GM12875 (cell line): ENCODE measurements around the gene COL6A2.

Experiments
- H3K4me3 ChIP-seq: one replicate; pipeline ENCODE4 v1.5.1; 2011; ENCODE audit warnings: low read depth, low read length, control low read depth
- CTCF ChIP-seq: IDR thresholded peaks from 2 replicates; pipeline ENCODE4 v1.5.1; 2011; ENCODE audit warnings: low read depth, mild to moderate bottlenecking, control low read depth, inconsistent platforms, low read length, moderate library complexity, borderline replicate concordance; ENCODE audit not compliant: insufficient read depth

The COL6A2 gene

DNA sequence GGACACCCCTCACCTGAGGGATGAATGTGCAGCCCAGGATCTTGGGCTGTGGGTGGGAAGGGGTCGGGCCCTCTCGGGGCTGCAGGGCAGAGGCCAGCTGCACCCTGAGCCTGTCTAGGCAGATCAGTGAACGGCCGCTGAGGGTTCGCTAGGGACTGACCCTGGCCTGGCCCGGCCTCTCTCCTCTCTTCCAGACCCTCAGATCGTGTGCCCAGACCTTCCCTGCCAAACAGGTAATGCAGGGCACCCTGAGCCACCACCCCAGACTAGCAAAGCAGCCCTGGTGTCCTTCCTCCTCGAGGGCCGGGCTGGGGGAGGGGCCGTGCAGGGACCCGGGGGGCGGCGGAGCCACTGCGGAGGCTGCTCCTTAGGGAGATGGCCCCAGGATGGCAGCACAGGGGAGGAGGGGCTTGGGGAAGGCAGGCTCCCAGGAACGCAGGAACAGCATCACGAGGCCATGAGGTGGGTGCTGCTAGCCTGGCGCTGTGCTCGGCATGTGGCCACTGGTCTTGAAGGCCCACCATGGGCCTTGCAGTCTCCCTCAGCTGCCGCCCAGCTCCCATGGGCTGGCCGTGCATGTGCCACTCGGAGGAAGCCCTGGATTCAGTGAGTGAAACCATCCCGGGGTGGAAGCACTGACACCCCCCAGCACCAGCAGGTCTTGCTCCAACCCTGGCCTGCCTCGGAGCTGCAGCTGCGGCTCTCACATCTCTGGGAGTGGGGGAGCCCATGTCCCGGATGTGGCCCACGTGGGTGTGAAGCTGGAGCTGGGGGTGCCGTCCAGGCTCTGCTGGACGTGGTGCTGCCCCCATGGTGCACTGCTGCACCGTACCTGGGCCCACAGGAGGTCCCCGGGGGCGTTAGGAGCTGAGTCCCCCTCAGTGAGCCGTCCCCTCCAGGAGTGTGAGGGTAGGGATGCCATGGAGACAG is 28.7 kb downstream of the COL6A2 start:
- H3K4me3 ChIP-seq: no peak overlapping the region
- TF ChIP-seq CTCF: no peak

- TF ChIP-seq CTCF: no peak
- no peak overlapping the region for H3K4me3 ChIP-seq
Measured at GRCh38 chr21:46127239-46128105, 29.6 kb downstream of the COL6A2 start.

- no peak for TF ChIP-seq CTCF
- no peak overlapping the region for H3K4me3 ChIP-seq
Measured at GRCh38 chr21:46128106-46128932, 30.4 kb downstream of the COL6A2 start.

GRCh38 chr21:46128933-46129571 is 31.1 kb downstream of the COL6A2 start:
- no peak for TF ChIP-seq CTCF

DNA sequence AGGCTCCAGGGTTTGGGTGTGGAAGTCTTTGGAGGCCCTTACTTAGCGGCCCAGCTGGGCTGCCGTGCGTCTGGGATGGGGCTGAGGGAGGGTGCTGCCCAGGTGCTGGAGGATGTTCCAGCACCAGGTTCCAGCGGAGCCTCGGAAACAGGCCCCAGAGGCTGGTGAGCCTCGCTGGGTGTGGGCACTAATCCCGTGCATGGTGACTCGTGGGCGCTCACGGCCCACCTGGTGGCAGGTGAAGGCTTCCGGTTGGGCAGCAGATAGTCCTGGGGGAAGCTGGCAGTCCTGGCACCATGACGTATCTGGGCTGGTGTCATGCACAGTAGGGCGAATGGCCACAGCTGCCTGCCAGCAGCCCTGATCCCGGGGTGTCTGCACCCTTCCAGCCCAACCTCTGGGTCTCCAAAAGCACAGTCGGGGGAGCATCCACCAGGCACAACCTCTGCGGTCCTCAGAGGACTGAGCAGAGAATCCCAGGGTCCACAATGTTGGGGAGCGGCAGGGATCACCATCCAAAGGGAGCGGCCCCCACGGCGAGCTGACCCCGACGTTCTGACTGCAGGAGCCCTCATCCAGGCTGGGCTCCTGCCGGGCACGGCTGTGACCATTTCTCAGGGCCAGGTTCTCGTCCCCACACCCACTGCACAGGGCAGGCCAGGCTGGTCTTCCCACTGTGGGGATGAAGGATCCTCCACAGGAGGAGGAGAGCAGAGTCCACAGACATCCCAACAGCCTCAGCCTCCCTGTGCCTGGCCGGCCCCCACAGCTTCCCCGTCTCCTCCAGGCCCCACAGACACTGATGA is 32.1 kb downstream of the COL6A2 start:
- TF ChIP-seq CTCF: no peak
- H3K4me3 ChIP-seq: no peak overlapping the region

More at GRCh38 chr21:46128933-46129571, 31.1 kb downstream of the COL6A2 start:
- no peak overlapping the region for H3K4me3 ChIP-seq
